Keratinocyte (primary cell): Measurements from ENCODE around the gene MUC6. TPM values are rescaled to one million over a fixed set of nuclear protein-coding genes. Genes with fewer than 3 reads are reported as not detected.

ENCODE experiments used
- DNase-seq: peaks from one replicate; pipeline ENCODE4 v3.0.0-alpha.2; 2011; ENCODE audit warnings: low read depth, missing footprints, low spot score
- FAIRE-seq: peaks from 2 replicates; lab custom pipeline; 2011; peaks lifted over from hg19 to GRCh38; lab: Jason Lieb, UNC
- H2AFZ ChIP-seq: 2 replicates; pipeline ENCODE4 v1.6.0; 2012; ENCODE audit warnings: low read length, control low read depth, inconsistent platforms; ENCODE audit not compliant: control insufficient read depth
- H3K27ac ChIP-seq: 2 replicates; pipeline ENCODE4 v1.5.1; 2011; ENCODE audit warnings: low read length; ENCODE audit not compliant: control insufficient read depth, insufficient read depth
- H3K27me3 ChIP-seq: 3 replicates; pipeline ENCODE4 v1.6.0; 2011; ENCODE audit warnings: low read length; ENCODE audit not compliant: control insufficient read depth, insufficient read depth; ENCODE audit errors: extremely low read depth
- H3K36me3 ChIP-seq, 2 experiments: 2 replicates in 1 of 2; 3 replicates in 1 of 2; pipeline ENCODE4 v1.5.1; 2011; ENCODE audit warnings: low read length in 2 of 2, mild to moderate bottlenecking in 1 of 2; ENCODE audit not compliant: control insufficient read depth in 2 of 2, insufficient read depth in 2 of 2; ENCODE audit errors: extremely low read depth in 1 of 2
- H3K4me1 ChIP-seq: 3 replicates; pipeline ENCODE4 v1.5.1; 2011; ENCODE audit warnings: low read length; ENCODE audit not compliant: control insufficient read depth, insufficient read depth; ENCODE audit errors: extremely low read depth
- H3K4me2 ChIP-seq: 3 replicates; pipeline ENCODE4 v1.6.0; 2011; ENCODE audit warnings: low read depth, low read length; ENCODE audit not compliant: control insufficient read depth, insufficient read depth; ENCODE audit errors: extremely low read depth
- H3K4me3 ChIP-seq, 3 experiments: fragments of 200-600 bp in 1 of 3; sonication (generic) in 1 of 3; 2 replicates in 2 of 3; 3 replicates in 1 of 3; pipeline ENCODE4 v1.5.1; 2011 to 2016; ENCODE audit warnings: low read length in 3 of 3, mild to moderate bottlenecking in 3 of 3, control low read depth in 2 of 3, inconsistent platforms in 1 of 3, low read depth in 1 of 3, mixed read lengths in 1 of 3, mixed run types in 1 of 3, moderate library complexity in 1 of 3; ENCODE audit not compliant: control insufficient read depth in 2 of 3, insufficient read depth in 2 of 3; ENCODE audit errors: extremely low read depth in 1 of 3
- H3K79me2 ChIP-seq: 2 replicates; pipeline ENCODE4 v1.6.0; 2012; ENCODE audit warnings: low read length; ENCODE audit not compliant: control insufficient read depth, insufficient read depth
- H3K9ac ChIP-seq: 3 replicates; pipeline ENCODE4 v1.6.0; 2011; ENCODE audit warnings: low read length; ENCODE audit not compliant: control insufficient read depth, insufficient read depth; ENCODE audit errors: extremely low read depth
- H3K9me1 ChIP-seq: 3 replicates; pipeline ENCODE4 v1.6.0; 2011; ENCODE audit warnings: low read length; ENCODE audit not compliant: control insufficient read depth, insufficient read depth; ENCODE audit errors: extremely low read depth
- H3K9me3 ChIP-seq: 2 replicates; pipeline ENCODE4 v1.5.1; 2012; ENCODE audit warnings: low read depth, low read length; ENCODE audit not compliant: control insufficient read depth
- H4K20me1 ChIP-seq: 3 replicates; pipeline ENCODE4 v1.6.0; 2011; ENCODE audit warnings: low read length; ENCODE audit not compliant: control insufficient read depth, insufficient read depth; ENCODE audit errors: extremely low read depth
- CTCF ChIP-seq, 3 experiments: IDR thresholded peaks in 1 of 3; conservative IDR thresholded peaks in 1 of 3; optimal IDR thresholded peaks in 1 of 3; 2 replicates in 2 of 3; 3 replicates in 1 of 3; pipeline versions ENCODE3 to v1.5.1; 2011; ENCODE audit warnings: low read length in 3 of 3, mild to moderate bottlenecking in 3 of 3, moderate library complexity in 2 of 3, control low read depth in 1 of 3, inconsistent platforms in 1 of 3; ENCODE audit not compliant: insufficient read depth in 2 of 3; ENCODE audit errors: extremely low read depth in 1 of 3
- EZH2 ChIP-seq: IDR thresholded peaks from one replicate; pipeline ENCODE4 v1.6.1; 2012; ENCODE audit warnings: inconsistent platforms, mild to moderate bottlenecking, low read length, moderate library complexity
- dilution Hi-C: fragments of 300-500 bp; cut with MboI; formaldehyde crosslinking; loops from one replicate; pipeline ENCODE4 v1.7.0; 2020; ENCODE audit warnings: low sequenced_read_pairs; ENCODE audit not compliant: extremely low pct_ligation_motif_present
- polyA plus RNA-seq, 5 experiments: library from polyadenylated mRNA; depleted of rRNA in 3 of 5; stranded (reverse) in 3 of 5; stranded (forward) in 1 of 5; unstranded in 1 of 5; fragments of >200 nt; gene quantifications; 1 replicate in 1 of 5; 2 replicates in 3 of 5; 3 replicates in 1 of 5; pipeline versions ENCODE4 v1.2.1 to v1.2.3, GENCODE V29; 2011 to 2012; ENCODE audit warnings: missing spikeins in 2 of 5, low read depth in 1 of 5, low replicate concordance in 1 of 5

The MUC6 gene
- polyA plus RNA-seq, 1 donor (not counting 4 experiments of a cell fraction or from before 2014, with no cell fraction given), result not detected

DNA sequence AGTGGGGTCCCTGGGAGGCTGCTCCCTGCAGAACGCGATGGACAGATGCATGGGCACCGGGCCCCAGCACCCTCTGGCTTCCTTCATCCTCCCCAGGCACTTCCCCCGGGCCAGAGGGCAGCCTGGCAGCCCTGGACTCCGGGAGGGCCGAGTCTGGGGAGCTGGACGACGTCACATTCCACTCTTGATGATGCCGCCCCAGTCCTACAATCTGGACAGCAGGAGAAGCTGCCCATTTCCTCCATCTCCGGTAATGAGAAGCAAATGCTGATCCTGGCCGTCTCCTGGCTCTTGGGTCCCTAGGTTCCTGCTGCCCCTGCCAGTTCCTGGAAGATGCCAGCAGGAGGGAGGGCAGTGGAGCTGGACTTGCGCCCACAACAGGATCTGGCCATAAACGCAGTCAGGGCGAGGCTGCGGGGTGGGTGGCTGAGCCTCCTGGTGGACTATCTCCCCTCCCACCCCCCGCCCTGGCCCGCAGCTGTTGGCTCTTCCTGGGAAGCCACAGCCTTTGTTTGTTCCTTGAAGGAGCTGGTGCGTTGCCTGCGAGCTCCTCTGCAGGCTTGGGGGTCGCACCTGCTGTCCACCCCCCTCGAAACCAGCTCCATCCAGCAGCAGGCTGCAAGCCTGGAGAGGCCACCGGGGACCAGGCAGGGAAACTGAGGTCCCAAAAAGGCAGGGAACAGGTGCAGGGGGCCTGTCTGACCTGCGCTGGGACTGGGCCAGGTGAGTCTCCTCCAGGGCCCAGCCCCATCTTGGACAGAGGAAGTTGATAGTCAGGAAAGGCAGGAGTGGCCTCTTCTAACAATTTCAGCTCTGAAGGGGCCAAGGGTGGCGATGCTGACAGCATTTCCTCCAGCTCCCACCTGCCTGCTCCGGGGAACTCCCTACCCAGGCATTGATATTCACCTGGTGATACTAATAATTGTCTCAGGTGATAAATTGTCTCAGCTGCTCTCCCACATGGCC lies 17.9 kb upstream of the MUC6 start:
- H3K27ac ChIP-seq, result no peak overlapping the region
- no peak for DNase-seq

DNA sequence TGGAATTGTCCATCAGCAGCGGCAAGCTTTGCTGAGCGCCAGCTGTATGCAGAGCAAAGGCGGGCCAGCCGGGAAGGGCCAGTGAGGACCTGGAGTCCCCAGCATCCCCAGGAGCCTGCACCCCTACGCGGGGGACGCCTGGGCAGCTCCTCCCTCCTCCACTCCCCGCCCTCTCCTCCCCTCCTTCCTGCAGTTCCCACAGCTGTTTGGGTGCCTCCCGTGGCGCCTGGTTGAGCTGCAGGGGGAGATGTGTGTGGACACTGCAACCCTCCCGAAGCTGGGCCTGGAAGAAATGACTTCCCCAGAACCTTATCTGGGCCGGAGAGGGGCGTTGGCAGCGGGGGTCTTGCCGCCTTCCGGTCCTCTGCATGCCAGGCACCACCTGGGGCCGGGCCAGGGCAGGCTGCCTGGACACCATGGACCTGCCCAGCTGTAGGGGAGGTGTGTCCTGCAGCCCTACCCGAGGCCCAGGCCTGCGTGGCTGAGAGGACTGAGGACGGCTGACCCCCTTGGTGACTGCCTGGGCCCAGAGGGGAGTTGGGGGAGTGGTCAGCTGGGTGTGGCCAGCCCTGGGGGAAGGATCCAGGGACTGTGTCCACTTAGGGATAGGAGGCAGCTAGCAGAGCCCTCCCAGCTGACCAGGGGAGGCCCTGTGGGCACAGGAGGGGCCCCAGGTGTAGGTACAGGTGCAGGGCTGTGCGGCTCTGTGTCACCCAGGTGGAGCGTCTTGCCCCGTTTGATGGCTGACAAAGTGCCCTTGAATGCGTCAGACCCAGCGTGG lies 16.8 kb upstream of the MUC6 start:
- Histone ChIP-seq H3K9me1 (no peaks in the 10 kb centered on the region), H3K4me2 (no peak overlapping the region), H3K27me3 (peaks cover 15% of the 10 kb centered on the region), H4K20me1 (peaks cover 3% of the 10 kb centered on the region), H3K4me1 (peaks cover 6% of the 10 kb centered on the region), H3K9ac (no peak overlapping the region), H3K36me3 (no peaks in the 10 kb centered on the region), H2AFZ (no peak overlapping the region), H3K4me3 (no peak overlapping the region), H3K79me2 (no peaks in the 10 kb centered on the region), H3K27ac (no peak overlapping the region), H3K9me3 (no peaks in the 10 kb centered on the region)
- dilution Hi-C loops, result no loop called here
- TF ChIP-seq CTCF (optimal IDR thresholded peaks at IDR 0.05 in 1 of 3, IDR thresholded peaks at IDR 0.05 in 1 of 3, conservative IDR thresholded peaks at IDR 0.05 in 1 of 3; ENCODE audit: extremely low read depth in 1 of 3, insufficient read depth in 2 of 3, low read length in 3 of 3) (no peak), EZH2 (no peak)
- FAIRE-seq, result no peak
- no peak for DNase-seq

More for the DNA sequence above, 17.9 kb upstream of the MUC6 start:
- dilution Hi-C loops, result no loop called here
- Histone ChIP-seq H3K4me3 (no peak overlapping the region), H3K4me1 (peaks cover 6% of the 10 kb centered on the region), H3K9me1 (no peaks in the 10 kb centered on the region), H2AFZ (no peak overlapping the region), H3K9me3 (no peaks in the 10 kb centered on the region), H3K79me2 (no peaks in the 10 kb centered on the region), H3K9ac (no peak overlapping the region), H3K4me2 (no peak overlapping the region), H3K36me3 (no peaks in the 10 kb centered on the region), H4K20me1 (peaks cover 3% of the 10 kb centered on the region), H3K27me3 (peaks cover 4% of the 10 kb centered on the region)
- no peak for FAIRE-seq
- TF ChIP-seq EZH2 (no peak), CTCF (optimal IDR thresholded peaks at IDR 0.05 in 1 of 3, IDR thresholded peaks at IDR 0.05 in 1 of 3, conservative IDR thresholded peaks at IDR 0.05 in 1 of 3; ENCODE audit: extremely low read depth in 1 of 3, insufficient read depth in 2 of 3, low read length in 3 of 3) (no peak)
